Measurements from ENCODE around the gene HIVEP3. TPM values are rescaled to one million over a fixed set of nuclear protein-coding genes. Genes with fewer than 3 reads are reported as not detected.

HIVEP3 gene
- total RNA-seq, 1 donor, result 1.8 TPM

DNA sequence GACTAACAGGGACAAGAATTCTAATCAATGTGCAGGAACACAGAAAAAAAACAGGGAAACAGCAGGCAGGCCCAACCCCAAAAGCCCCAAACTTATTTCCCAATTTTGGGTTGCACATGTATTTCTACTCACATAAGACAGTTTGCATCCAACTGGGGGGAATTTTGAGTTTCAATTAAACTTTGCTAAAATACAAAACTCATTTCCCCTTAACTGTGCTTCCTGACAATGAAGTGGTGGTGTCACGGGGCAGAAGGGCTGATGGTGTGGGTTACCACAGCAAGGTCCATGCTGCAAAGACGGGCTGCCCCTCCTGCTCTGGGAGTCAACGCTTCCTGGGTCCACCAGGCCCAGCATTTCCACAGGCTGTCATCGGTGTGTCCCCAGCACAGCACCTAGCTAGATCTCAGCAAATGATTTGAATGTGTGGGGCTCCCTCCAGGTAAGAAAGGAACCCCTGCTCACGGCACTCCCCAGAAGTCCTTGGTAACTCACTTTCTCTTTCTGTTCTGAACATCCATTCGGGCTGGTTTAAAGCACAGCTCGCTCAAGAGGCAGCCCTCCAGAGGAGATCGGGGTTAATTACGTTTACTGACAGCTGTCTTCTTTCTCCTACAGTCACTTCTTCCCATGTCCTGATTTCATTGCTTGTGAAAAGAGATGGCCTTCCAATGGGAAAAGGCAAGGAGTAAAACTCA, 27.4 kb downstream of the HIVEP3 start:
- H3K4me3 ChIP-seq (ENCODE audit: insufficient read depth, low read length), result peak overlapping the region; percentile 72
- peak overlapping the region; percentile 97 for H2AFZ ChIP-seq (ENCODE audit: low read length)
- peak overlapping the region; percentile 96 for H3K4me2 ChIP-seq (ENCODE audit: insufficient read depth, low read length)
- H3K79me2 ChIP-seq (ENCODE audit: insufficient read depth, low read length), result no peaks in the 10 kb centered on the region
- H4K20me1 ChIP-seq (ENCODE audit: insufficient read depth, low read length), result no peaks in the 10 kb centered on the region
- DNase-seq (ENCODE audit: insufficient read length, low spot score, missing footprints), result peak; percentile 55
- no peaks in the 10 kb centered on the region for H3K36me3 ChIP-seq (ENCODE audit: insufficient read depth, low read length)
- peak overlapping the region; percentile 78 for H3K27ac ChIP-seq (ENCODE audit: low read depth, low read length)
- TF ChIP-seq, protein P1, sequence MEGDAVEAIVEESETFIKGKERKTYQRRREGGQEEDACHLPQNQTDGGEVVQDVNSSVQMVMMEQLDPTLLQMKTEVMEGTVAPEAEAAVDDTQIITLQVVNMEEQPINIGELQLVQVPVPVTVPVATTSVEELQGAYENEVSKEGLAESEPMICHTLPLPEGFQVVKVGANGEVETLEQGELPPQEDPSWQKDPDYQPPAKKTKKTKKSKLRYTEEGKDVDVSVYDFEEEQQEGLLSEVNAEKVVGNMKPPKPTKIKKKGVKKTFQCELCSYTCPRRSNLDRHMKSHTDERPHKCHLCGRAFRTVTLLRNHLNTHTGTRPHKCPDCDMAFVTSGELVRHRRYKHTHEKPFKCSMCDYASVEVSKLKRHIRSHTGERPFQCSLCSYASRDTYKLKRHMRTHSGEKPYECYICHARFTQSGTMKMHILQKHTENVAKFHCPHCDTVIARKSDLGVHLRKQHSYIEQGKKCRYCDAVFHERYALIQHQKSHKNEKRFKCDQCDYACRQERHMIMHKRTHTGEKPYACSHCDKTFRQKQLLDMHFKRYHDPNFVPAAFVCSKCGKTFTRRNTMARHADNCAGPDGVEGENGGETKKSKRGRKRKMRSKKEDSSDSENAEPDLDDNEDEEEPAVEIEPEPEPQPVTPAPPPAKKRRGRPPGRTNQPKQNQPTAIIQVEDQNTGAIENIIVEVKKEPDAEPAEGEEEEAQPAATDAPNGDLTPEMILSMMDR (IDR thresholded peaks at IDR 0.05; ENCODE audit: extremely low read depth, low read depth, low read length), result peak; percentile 32
- peaks cover 22% of the 10 kb centered on the region for H3K4me1 ChIP-seq (ENCODE audit: insufficient read depth, low read length)
- H3K27me3 ChIP-seq (ENCODE audit: insufficient read depth, low read length), result no peaks in the 10 kb centered on the region
- H3K9me3 ChIP-seq (ENCODE audit: low read depth, low read length), result no peaks in the 10 kb centered on the region

DNA sequence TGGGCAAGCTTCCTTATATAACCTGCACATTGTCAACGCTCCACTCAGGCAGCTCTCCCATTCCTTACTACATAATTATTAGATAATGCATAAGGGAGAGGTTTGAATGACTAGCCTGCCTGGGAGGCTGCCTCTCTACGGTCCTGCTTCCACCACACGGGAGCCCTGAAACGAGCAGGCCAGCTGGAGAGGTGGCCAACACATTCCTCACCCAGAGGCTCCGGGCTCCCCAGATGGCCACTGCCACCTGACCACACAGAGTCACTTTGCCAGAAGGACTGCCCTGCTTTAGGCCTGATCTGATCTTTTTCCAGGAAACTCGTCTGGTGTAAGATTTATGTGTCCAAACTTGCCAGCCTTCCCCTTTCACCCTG, 27.9 kb downstream of the HIVEP3 start:
- H3K9me3 ChIP-seq (ENCODE audit: low read depth, low read length), result no peaks in the 10 kb centered on the region
- TF ChIP-seq, protein P1 (IDR thresholded peaks at IDR 0.05; ENCODE audit: extremely low read depth, low read depth, low read length), result no peak
- peak overlapping the region; percentile 96 for H3K4me2 ChIP-seq (ENCODE audit: insufficient read depth, low read length)
- peak overlapping the region; percentile 97 for H2AFZ ChIP-seq (ENCODE audit: low read length)
- DNase-seq (ENCODE audit: insufficient read length, low spot score, missing footprints), result peak; percentile 68
- peak overlapping the region; percentile 78 for H3K27ac ChIP-seq (ENCODE audit: low read depth, low read length)
- H3K27me3 ChIP-seq (ENCODE audit: insufficient read depth, low read length), result no peaks in the 10 kb centered on the region
- peak overlapping the region; percentile 72 for H3K4me3 ChIP-seq (ENCODE audit: insufficient read depth, low read length)
- H3K36me3 ChIP-seq (ENCODE audit: insufficient read depth, low read length), result no peaks in the 10 kb centered on the region
- no peaks in the 10 kb centered on the region for H4K20me1 ChIP-seq (ENCODE audit: insufficient read depth, low read length)
- peaks cover 22% of the 10 kb centered on the region for H3K4me1 ChIP-seq (ENCODE audit: insufficient read depth, low read length)
- H3K79me2 ChIP-seq (ENCODE audit: insufficient read depth, low read length), result no peaks in the 10 kb centered on the region

DNA sequence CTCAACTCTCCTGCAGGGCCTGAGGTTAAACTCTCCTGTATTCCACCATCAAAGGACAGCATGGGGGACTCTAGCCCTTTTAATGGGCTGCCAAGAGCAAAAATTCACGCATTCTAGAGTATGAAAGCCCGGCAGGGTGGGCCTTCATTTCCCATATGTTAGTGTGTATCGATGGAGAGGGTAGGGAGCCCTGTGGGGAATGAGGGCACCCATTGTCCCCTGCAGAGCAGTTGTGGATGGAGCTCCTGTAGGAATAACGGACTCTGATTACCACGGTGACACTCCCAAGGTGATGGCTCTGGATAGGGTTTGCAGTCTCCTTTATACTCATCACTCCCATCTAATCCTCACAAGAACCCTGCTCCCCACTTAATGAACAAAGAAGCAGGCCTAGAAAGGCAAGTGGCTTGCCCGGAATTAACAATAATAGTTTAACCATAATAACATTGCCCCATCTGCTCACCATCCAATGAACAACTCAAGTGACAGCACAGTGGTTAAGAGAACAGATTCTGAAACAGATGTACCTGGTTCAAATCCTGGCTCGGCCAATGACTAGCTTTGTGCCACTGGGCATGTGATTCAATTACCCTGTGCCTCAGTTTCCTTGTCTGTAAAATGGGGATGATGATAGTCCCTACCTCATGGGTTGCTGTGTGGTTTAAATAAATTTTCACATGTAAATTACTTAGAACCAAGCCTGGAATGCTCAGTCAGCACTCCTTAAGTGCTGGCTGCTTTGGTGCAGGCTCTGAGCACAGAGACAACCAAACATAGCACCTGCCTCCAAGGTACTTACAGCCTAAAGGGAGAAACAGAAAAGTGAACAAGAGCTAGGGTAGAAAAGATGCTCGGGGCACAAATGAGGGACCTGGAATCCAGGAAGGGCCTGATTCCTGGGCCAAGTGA, 29.0 kb downstream of the HIVEP3 start:
- H4K20me1 ChIP-seq (ENCODE audit: insufficient read depth, low read length), result no peaks in the 10 kb centered on the region
- no peak overlapping the region for H3K27ac ChIP-seq (ENCODE audit: low read depth, low read length)
- TF ChIP-seq, protein P1 (IDR thresholded peaks at IDR 0.05; ENCODE audit: extremely low read depth, low read depth, low read length), result no peak
- no peak for DNase-seq (ENCODE audit: insufficient read length, low spot score, missing footprints)
- H3K27me3 ChIP-seq (ENCODE audit: insufficient read depth, low read length), result no peaks in the 10 kb centered on the region
- peaks cover 22% of the 10 kb centered on the region for H3K4me1 ChIP-seq (ENCODE audit: insufficient read depth, low read length)
- no peak overlapping the region for H3K4me3 ChIP-seq (ENCODE audit: insufficient read depth, low read length)
- H3K4me2 ChIP-seq (ENCODE audit: insufficient read depth, low read length), result no peak overlapping the region
- H3K9me3 ChIP-seq (ENCODE audit: low read depth, low read length), result no peaks in the 10 kb centered on the region
- H3K79me2 ChIP-seq (ENCODE audit: insufficient read depth, low read length), result no peaks in the 10 kb centered on the region
- no peak overlapping the region for H2AFZ ChIP-seq (ENCODE audit: low read length)
- H3K36me3 ChIP-seq (ENCODE audit: insufficient read depth, low read length), result no peaks in the 10 kb centered on the region

DNA sequence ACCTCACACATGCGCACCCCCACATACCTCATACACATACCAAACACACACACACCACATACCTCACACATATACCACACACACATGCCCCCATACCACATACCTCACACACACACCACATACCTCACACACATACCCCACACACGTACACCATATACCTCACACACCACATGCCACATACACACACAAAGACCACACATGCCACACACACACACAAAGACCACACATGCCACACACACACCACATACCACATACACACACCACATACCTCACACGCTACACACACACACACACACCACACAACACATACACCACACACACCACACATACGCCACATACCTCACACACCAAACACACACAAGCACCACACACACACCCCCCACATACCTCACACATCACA, 30.0 kb downstream of the HIVEP3 start:
- no peak for DNase-seq (ENCODE audit: insufficient read length, low spot score, missing footprints)
- TF ChIP-seq, protein P1 (IDR thresholded peaks at IDR 0.05; ENCODE audit: extremely low read depth, low read depth, low read length), result no peak
- Histone ChIP-seq H4K20me1 (ENCODE audit: insufficient read depth, low read length) (no peaks in the 10 kb centered on the region), H3K4me1 (ENCODE audit: insufficient read depth, low read length) (peaks cover 22% of the 10 kb centered on the region), H3K4me2 (ENCODE audit: insufficient read depth, low read length) (no peak overlapping the region), H3K27ac (ENCODE audit: low read depth, low read length) (no peak overlapping the region), H3K27me3 (ENCODE audit: insufficient read depth, low read length) (no peaks in the 10 kb centered on the region), H3K9me3 (ENCODE audit: low read depth, low read length) (no peaks in the 10 kb centered on the region), H3K4me3 (ENCODE audit: insufficient read depth, low read length) (no peak overlapping the region), H3K36me3 (ENCODE audit: insufficient read depth, low read length) (no peaks in the 10 kb centered on the region), H2AFZ (ENCODE audit: low read length) (no peak overlapping the region), H3K79me2 (ENCODE audit: insufficient read depth, low read length) (no peaks in the 10 kb centered on the region)

Data from osteoblast (primary cell).